ENCODE results near the gene SLC51B.
"Not testable (repeated sequence)": the region's sequence is repeated elsewhere in the genome, so short reads cannot be mapped to it uniquely, and the experiment has no call there.

SLC51B gene

DNA sequence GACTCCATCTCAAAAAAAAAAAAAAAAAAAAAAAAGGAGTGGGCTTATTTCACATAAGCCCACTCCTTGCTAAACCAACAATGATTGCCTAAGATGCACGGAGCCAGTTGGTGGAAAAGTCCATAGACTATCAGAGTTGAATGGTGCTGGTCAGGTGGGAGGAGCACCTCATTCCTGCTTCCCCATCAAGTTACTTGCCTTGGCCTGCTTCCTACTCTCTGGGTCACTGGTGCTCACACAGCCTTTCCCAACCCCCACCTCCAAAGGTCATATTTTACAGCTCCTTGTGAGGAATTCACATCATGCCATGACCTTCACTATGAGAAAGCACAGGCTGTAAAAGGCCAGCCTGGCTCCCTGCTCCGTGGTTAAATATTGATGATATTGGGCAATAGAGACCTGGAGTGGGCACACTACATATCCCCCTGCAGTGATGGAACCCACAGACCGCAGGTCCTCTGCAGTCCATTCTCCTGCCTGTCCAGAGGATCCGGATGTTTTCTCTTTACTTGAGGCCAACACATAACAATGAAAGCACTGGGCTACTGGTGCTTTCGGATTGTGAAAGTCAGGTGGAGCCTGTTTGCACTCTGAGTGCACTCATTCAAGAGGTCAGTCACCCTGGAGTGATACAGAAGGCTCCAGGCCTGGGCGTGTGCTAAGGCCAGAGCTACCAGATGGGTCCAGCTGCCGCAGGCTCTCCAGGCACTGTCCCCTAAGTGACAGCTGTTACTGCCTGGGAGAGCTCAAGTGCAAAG, at the start of gene SLC51B:
Gene SLC51B (plus strand): TSS at position 664 of the 758 bp plus-strand sequence. CDS start 4,618 bp downstream, outside the sequence.
- no peak for DNase-seq (ENCODE audit: low read depth in 2 of 3, low spot score in 2 of 3)

DNA sequence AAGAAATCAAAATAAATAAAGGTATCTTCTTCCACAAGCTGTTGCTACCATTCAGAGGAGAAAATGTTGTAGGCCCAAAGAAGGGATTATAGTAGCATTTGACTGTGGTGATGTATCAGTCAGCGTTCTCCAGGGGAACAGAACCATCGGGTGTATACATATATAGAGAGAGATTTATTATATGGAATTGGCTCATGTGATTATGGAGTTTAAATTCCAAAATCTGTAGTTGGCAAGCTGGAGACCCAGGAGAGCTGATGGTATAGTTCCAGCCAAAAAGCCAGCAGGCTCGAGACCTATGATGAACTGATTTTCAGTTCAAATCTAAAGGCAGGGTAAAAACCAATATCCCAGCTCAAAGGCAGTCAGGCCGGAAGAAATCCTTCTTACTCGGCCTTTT, 48.1 kb upstream of the SLC51B start:
- DNase-seq (ENCODE audit: low read depth in 2 of 3, low spot score in 2 of 3): no peak

DNA sequence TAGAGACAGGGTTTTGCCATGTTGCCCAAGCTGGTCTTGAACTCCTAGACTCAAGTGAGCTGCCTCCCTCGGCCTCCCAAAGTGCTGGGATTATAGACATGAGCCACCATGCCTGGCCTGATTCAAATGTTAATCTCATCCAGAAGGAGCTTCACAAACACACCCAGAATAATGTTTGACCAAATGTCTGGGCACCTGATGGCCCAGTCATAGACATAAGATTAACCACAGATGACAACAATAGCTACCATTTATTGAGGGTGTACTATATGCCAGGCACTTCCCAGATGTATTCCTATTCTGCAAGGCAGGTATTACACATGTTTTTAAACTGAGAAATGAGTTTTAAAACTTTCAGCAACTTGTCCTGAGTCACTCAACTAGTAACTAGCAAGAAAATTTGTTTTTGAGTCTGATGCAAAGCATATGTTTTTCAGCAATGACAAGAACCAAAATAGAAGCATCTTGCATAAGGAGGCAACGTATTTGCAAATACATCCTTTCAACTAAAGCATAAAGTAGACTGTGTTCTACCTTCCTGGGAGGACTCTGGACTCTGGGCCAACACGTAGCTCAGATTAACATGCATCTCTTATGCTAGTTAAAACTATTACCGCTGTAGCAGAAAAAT, 47.3 kb upstream of the SLC51B start:
- DNase-seq (ENCODE audit: low read depth in 2 of 3, low spot score in 2 of 3): no peak

DNA sequence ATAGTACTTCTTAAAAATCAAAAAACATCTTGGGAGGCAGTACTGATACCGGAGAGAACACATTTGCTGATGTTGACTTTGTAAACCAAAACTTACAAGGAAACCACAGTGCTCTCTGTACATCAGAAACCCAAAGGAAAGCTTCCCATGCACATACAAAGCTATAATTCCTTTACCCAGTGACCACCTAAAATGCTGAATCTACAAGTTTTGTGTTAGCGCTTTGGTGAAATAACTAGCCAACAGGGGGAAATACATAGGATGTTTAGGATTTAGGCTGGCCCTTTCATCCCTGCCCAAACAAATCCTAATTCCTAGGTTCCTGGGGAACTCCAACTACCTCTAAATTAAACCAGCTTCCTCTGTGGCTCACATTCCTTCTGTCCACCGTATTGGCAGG, 40.2 kb upstream of the SLC51B start:
- no peak for DNase-seq (ENCODE audit: low read depth in 2 of 3, low spot score in 2 of 3)

DNA sequence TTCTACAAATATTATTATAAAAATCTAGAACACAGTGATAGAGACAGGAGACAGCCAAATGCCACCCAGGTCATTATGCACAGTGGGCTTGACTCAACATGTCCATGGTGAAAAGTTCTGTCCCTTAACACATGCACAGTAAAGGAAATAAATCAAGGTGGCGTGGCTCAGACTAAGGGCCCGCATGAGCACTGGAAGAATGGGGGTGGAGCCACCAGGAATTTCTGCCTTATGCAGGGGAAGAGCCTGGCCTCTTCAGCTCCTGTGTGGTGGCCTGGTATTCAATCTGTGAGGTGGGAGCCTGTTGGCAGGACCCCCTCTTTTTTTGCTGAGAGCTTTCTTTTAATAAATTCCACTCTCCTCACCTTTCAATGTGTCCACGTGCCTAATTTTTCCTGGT, 38.3 kb upstream of the SLC51B start:
- DNase-seq (ENCODE audit: low read depth in 2 of 3, low spot score in 2 of 3): no peak

DNA sequence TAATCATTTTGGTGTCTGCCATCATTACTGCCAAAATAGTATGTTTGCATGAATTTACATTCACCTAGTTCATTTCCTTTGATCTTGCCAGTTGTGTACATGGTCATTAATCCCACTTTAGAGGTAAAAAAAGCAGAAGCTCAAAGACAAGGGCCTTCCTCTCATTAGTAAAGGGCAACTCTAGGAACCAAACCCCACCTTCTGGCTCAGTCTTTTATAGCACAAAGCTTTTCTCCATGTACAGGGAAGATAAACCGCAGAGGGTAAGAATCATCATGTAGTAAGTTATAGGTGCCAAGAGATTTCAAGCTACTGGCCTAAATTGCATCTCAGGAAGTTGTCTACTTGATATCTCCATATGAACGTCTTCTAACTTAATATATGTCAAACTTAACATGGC, 36.2 kb upstream of the SLC51B start:
- no peak for DNase-seq (ENCODE audit: low read depth in 2 of 3, low spot score in 2 of 3)

DNA sequence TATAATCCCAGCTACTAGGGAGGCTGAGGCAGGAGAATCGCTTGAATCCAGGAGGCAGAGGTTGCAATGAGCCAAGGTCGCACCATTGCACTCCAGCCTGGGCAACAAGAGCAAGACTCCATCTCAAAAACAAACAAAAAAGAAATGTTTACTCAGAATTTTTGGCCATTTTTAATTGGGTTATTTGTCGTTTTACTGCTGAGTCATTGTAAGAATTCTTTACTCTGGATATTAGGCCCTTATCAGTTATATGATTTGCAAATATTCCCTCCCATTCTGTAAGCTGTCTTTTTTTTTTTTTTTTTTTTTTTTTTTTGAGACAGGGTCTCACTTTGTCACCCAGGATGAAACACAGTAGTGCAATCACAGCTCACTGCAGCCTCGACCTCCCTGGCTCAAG, 34.0 kb upstream of the SLC51B start:
- DNase-seq (ENCODE audit: low read depth in 2 of 3, low spot score in 2 of 3): not testable (repeated sequence)

DNA sequence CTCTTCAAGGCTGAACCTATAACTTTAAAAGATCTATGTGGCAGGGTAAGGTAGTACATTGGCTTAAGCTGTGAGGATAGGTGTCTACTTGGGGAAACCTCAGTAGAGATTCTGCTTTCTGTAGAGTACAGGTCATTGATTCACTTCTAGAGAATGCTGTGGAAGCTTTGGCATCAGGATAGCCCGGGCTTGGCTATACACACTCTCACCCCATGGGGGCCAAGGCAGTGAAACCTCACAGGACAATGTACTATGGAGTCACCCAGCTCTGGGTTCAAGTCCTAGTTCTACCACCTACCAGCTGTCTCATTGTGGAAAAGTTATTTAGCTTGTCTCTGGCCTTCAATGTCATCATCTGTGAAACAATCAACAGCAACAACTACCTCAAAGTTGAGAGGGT, 24.8 kb upstream of the SLC51B start:
- no peak for DNase-seq (ENCODE audit: low read depth in 2 of 3, low spot score in 2 of 3)

DNA sequence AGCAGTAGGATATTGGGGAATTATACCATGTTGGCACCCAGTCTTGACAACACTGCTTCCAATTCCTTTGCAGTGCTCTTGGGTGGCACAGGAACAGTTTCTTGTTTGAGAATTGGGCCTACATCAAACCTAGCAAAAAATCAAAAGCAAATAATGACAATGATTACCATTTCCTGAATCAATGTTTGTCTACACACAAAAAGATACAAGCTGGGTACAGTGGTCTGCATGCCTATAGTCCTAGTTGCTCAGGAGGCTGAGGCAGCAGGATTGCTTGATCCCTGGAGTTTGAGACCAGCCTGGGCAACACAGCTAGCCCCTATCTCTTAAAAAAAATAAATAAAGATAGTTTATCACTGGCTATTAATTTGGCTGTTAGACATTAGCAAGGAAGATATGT, 23.7 kb upstream of the SLC51B start:
- no peak for DNase-seq (ENCODE audit: low read depth in 2 of 3, low spot score in 2 of 3)

DNA sequence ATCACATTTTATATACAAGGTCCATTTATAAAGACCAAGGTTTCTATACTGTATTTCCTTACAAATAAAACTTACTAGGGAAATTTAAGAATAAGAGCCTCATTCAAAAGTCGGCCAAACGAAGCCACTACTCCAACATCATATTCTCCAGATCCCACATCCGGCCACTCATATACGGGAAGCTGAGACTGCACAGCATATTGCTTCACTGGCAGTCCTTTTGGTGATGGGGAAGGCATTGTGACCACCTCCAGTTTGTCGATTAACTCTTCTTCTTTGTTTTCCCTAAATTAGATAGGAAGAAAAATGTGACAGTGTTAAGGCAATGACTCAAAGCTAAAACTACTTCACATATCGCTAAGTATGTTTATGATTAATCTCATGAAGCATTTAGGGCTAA, 18.4 kb upstream of the SLC51B start:
- no peak for DNase-seq (ENCODE audit: low read depth in 2 of 3, low spot score in 2 of 3)

DNA sequence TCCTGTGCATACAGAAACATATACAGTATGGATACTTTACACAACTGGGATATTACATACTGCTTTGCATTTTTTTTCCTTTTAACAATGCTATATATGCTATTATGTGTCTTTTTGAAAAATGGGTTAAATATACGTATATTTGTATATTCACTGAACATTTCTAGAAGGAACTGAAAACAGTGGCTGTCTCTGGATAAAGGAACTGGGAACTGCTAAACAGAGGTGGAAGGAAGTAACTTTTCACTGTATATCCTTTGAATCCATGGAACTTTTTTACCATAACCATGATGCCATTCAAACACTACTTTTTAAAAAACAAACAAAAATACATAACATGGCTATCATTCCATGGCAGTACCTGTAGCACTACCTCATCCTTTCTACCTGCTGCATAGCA, 17.6 kb upstream of the SLC51B start:
- DNase-seq (ENCODE audit: low read depth in 2 of 3, low spot score in 2 of 3): no peak

DNA sequence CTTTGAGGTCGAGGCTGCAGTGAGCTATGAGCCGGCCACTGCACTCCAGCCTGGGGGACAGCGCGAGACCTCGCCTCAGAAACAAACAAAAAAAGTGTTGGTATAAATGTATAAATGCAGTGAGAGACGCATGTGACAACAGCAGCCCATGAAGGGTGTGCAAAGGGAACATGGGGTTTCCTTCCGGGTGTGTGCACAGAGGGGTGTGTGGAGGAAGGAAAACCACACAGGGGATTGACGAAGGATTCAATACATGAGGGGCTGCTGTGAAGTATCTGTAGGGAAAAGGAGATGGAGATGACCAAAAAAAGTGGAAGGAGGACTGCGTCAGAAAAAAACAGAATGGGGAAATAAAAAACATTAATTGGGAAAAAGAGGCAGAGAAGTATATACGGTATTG, 16.8 kb upstream of the SLC51B start:
- no peak for DNase-seq (ENCODE audit: low read depth in 2 of 3, low spot score in 2 of 3)

DNA sequence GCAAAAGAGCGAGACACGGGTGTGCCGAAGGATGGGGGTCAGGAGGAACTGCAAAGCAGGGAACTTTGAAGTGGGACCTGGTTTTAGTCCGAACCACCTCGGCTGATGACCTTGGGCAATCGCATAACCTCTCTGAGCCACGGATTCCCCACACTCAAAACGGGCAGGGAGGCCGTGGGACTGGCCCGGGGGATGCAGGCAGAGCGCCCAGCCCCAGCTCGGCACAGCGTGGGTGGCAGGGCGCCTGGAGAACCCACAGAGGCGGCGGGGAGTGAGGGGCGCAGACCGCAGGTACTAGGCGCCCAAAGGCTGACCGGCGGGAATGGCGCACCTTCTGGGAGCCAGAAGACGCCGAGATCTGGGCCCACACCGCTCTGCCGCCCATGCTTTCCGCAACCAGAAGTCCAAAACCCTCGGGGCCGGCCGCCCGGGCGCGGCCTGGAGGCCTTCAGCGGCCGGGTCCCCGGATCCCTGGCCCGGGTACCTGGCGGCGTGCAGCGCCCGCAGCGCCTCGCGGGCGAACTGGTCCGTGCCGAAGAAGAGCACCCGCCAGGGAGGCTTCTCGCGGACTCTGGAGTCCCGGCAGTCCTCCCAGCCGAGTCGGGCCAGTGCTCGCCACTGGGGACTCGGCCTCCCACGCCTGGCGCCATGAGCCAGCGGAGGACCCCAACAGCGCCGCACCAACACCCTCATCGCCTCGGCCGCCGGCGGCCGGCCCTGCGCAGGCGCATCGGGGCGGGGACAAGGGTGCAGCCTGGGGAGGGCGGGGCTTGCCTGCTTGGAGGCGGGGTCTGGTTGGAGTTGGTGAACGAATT, 16.1 kb upstream of the SLC51B start, which contains the start of gene MTFMT:
Gene MTFMT (minus strand): TSS at position 719 of the 815 bp plus-strand sequence. CDS start 26 bp downstream, at position 693.
- DNase-seq (ENCODE audit: low read depth in 2 of 3, low spot score in 2 of 3): peak; percentile 88 to 94 (median 89)

DNA sequence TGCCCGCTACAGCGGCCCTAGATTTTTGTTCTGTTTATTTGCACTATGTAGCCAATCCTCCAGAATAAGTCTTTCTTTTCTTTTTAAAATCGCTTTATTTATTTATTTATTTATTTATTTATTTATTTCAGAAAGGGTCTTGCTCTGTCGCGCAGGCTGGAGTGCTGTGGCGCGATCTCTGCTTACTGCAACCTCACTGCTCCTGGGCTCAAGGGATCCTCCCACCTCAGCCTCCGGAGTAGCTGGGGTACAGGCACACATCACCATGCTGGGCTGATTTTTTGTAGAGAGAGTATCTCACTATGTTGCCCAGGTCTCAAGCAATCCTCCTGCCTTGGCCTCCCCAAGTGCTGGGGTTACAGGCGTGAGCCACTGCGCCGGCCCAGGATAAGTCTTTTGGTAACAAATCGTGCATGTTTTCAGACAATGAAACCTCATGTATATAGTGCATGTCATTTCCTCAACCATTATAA, 15.4 kb upstream of the SLC51B start:
- DNase-seq (ENCODE audit: low read depth in 2 of 3, low spot score in 2 of 3): no peak

DNA sequence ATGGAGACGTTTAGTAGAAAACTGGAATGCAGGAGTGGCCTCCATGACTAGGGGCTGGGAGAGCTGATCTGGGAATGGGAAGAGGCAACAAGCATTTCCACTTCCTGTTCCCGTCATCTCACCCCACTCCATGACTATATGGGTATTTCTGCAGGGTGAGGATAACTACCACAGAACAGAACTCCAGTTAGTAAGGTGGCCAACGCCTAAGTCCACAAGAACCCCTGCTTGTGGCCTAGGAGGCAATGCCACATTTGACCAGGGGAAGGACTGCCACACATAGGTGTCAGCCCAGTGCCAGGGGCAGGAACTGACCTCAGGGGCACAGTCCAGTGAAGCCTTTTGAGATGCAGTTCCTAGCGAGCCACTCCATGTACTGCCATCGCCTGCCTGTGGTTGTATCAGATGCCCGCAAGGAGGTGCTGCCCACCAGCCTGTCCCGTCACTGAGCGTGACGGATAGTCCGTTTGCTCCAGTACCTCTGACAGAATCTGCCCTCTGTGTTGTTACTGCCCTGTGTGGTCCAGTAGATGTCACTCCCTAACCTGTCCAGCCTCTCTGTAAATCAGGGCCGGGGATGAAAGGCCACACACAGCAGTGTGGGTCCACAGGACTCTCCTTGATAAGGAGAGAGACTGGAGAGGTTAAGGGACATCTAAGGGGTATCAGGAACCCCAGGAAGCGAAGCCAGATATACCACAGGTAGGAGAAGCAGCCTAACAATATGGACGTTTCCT, 12.2 kb upstream of the SLC51B start:
- DNase-seq (ENCODE audit: low read depth in 2 of 3, low spot score in 2 of 3): no peak

DNA sequence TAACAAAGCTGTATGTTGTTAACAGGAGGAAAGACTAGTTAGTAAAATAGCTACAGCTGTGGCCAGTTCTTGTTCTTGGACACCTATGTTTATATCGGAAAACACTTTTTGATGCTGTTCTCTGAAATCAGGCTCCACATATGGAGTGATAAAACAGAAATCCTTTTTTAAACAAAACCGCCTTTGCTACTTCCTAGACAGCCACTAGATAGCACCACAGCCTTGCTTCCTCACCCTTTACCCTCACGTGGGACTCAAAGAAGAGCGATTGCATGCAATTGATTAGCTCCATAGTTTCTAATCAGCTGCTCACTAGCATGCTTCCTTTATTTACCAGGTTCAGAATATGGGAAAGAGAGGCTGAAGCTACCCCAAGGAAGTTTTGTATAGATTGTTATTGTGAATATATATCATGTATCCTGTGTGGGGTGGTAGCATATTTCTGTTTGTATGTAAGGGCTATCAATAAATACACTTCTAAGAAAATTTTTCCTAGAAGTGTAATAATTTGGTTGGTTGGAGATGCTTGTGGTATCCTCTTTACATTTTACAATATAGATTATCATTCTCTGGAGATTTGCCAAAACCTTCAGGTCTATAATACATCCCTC, 11.4 kb upstream of the SLC51B start:
- DNase-seq (ENCODE audit: low read depth in 2 of 3, low spot score in 2 of 3): no peak

DNA sequence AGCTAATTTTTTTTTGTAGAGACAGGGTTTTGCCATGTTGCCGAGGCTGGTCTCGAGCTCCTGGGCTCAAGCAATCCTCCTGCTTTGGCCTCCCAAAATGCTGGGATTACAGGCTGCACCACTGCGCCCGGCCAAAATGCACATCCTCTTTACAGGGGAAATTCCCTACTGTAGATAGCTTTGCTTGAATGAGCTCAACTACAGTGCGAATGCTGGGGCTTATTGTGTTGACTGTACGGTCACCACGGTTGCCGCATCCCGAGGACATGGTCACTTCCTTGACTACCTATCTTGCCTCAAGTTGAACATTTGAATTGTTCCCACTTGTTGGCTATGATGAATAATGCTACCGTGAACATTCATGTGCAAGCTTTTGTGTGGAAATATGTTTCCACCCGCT, 10.5 kb upstream of the SLC51B start:
- no peak for DNase-seq (ENCODE audit: low read depth in 2 of 3, low spot score in 2 of 3)

DNA sequence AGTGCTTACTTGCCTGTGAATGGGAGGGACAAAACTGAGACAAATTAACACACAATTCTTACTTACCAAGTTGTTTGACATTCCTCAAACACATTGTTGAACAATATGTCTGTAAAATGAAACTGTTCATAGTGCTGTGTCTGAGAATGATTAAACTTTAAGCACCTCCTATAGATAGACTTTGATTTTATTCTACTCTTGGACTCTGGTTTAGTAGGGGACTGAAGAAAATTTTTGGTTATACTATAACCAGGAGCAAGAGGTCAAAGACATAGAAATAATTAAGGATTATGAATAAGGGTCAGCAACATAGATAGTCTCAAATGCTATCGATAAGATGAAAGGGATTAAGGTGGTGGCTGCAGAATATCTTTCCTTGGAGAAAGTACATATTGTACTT, 7.9 kb upstream of the SLC51B start:
- no peak for DNase-seq (ENCODE audit: low read depth in 2 of 3, low spot score in 2 of 3)

DNA sequence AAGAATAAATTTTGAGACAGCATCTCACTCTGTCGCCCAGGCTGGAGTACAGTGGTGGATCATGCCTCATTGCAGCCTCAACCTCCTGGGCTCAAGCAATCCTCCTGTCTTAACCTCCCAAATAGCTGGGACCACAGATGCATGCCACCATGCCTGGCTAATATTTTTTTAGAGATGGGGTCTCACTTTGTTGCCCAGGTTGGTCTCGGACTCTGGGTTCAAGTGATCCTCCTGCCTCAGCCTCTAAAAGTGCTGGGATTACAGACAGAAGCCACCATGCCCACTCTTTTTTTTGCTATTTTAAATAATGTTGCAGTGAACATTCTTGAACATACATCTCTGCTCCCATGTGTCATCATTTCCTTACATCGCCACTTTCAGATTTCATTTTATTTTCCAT, 6.8 kb upstream of the SLC51B start:
- DNase-seq (ENCODE audit: low read depth in 2 of 3, low spot score in 2 of 3): no peak

DNA sequence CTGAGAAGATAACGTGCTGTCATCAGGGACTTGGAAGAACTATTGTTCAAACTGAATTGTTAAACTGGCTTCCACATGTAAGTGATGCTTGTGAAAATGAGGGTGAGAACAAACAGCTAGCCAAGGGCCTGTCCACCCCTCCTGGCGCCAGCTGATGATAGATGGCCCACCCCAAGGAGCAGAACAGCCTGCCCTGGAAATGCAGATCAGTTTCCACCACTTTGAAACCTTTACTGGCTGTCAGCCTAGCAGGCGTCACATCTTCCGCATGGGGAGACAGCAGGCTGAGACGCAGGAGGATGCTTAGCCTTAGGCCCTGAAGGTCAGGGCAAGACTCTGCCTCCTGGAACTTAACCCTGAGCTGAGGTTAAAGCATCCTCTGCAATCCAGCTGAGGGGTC, 6.4 kb upstream of the SLC51B start:
- no peak for DNase-seq (ENCODE audit: low read depth in 2 of 3, low spot score in 2 of 3)

DNA sequence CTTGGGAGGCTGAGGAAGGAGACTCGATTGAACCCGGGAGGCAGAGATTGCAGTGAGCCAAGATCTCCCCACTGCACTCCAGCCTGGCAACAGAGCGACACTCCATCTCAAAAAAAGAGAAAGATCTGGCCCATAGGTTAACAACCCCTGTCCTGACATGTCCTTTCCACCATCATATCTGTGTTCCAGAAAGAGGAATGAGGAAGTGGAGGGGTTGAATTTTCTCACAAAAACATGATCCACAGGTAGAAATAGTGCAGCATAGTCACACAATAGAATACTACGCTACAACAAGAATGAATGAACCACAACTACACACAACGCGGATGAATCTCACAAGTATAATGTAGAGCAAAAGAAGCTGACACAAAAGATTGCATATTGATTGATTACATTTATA, 4.7 kb upstream of the SLC51B start:
- no peak for DNase-seq (ENCODE audit: low read depth in 2 of 3, low spot score in 2 of 3)

All from activated CD8-positive, alpha-beta memory T cell treated with anti-CD3 and anti-CD28 coated beads for 48 hours (primary cell).